ENCODE results near the gene SHISA5. TPM values are rescaled to one million over a fixed set of nuclear protein-coding genes. Genes with fewer than 3 reads are reported as not detected.
A peak's percentile ranks its signal among the peaks of the same experiment; 100 is the strongest.

SHISA5 gene
- total and polyA plus RNA-seq, 2 donors (not counting 1 experiment from before 2014, with no cell fraction given): 147 to 183 TPM

DNA sequence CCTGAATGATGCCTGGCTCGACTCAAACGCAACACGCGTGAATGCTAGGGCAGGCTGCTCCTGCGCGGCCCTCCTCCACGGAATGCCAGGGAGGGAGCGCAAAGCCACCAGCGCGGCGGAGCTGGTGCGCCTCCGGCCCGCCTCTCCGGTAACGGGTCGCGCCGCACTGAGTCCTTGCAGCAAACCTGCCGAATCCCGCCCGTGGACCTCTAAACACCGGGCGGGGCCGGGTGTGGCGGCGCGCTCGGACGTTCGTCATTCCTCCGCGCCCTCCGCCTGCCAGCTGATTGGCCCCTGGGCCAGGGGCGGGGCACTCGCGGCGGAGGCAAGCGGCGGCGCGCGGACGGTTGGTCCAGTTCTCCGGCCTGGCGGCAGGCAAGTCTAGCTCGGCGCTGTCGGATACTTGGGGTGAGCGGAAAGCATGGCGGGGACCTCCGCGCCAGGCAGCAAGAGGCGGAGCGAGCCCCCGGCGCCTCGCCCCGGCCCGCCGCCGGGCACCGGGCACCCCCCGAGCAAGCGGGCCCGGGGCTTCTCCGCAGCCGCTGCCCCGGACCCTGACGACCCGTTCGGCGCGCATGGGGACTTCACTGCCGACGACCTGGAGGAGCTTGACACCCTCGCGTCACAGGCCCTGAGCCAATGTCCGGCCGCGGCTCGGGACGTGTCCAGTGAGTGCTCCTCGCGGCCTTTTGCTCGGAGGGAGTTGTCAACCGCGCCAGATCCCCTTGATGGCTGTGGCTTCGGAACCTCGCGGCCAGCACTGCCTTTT lies 57.4 kb downstream of the SHISA5 start, which contains the start of gene ATRIP:
Gene ATRIP (plus strand): TSS at position 313 of the 769 bp plus-strand sequence. CDS start 109 bp downstream, at position 422.
- Histone ChIP-seq H3K36me3 (replicated peaks in 1 of 2; ENCODE audit: control extremely low read depth in 1 of 2, control insufficient read depth in 1 of 2, extremely low read depth in 1 of 2, insufficient read depth in 2 of 2, low read length in 1 of 2) (peaks cover 0 to 34% of the 10 kb centered on the region in 2 experiments), H3K9ac (ENCODE audit: low read length) (peak within 1 kb of the TSS; percentile 76), H4K20me1 (ENCODE audit: control insufficient read depth, insufficient read depth, low read length, poor library complexity, severe bottlenecking) (peaks cover 12% of the 10 kb centered on the region), H2AFZ (ENCODE audit: insufficient read depth, low read depth, low read length, poor library complexity, severe bottlenecking) (peak within 1 kb of the TSS; percentile 84), H3K4me2 (replicated peaks; ENCODE audit: low read depth, low read length, poor library complexity, severe bottlenecking) (peak within 1 kb of the TSS; percentile 75), H3K9me3 (ENCODE audit: control extremely low read depth in 1 of 3, control insufficient read depth in 2 of 3, insufficient read depth in 1 of 3, low read length in 2 of 3) (no peaks in the 10 kb centered on the region), H3K27ac (ENCODE audit: low read length in 2 of 2) (peak within 1 kb of the TSS; percentile 37 to 69), H3K27me3 (replicated peaks in 1 of 4; ENCODE audit: control extremely low read depth in 1 of 4, control insufficient read depth in 3 of 4, insufficient read depth in 4 of 4, low read length in 3 of 4) (no peaks in the 10 kb centered on the region), H3K4me3 (ENCODE audit: control extremely low read depth in 1 of 5, extremely low read depth in 1 of 5, insufficient read depth in 1 of 5, low read depth in 2 of 5, low read length in 4 of 5) (peak within 1 kb of the TSS; percentile 50 to 82 (median 73)), H3K4me1 (ENCODE audit: control insufficient read depth in 2 of 2, insufficient read depth in 2 of 2, low read length in 2 of 2) (peaks cover 20 to 27% of the 10 kb centered on the region in 2 donors), H3K79me2 (ENCODE audit: control insufficient read depth, insufficient read depth, low read length) (peaks cover 32% of the 10 kb centered on the region)
- under 1% methylated on average over 91 of the region's 91 CpGs for WGBS (ENCODE audit: insufficient coverage)
- peak; percentile 89 for DNase-seq
- no peak for TF ChIP-seq EZH2 (IDR thresholded peaks at IDR 0.05; ENCODE audit: borderline replicate concordance, insufficient read depth, low read depth, low read length, poor library complexity, severe bottlenecking)
- TF ChIP-seq, protein P1, sequence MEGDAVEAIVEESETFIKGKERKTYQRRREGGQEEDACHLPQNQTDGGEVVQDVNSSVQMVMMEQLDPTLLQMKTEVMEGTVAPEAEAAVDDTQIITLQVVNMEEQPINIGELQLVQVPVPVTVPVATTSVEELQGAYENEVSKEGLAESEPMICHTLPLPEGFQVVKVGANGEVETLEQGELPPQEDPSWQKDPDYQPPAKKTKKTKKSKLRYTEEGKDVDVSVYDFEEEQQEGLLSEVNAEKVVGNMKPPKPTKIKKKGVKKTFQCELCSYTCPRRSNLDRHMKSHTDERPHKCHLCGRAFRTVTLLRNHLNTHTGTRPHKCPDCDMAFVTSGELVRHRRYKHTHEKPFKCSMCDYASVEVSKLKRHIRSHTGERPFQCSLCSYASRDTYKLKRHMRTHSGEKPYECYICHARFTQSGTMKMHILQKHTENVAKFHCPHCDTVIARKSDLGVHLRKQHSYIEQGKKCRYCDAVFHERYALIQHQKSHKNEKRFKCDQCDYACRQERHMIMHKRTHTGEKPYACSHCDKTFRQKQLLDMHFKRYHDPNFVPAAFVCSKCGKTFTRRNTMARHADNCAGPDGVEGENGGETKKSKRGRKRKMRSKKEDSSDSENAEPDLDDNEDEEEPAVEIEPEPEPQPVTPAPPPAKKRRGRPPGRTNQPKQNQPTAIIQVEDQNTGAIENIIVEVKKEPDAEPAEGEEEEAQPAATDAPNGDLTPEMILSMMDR (IDR thresholded peaks at IDR 0.05): no peak
- peak; percentile 99 for ATAC-seq (ENCODE audit: low read depth)
- H3K9me3 Mint-ChIP-seq (ENCODE audit: insufficient read depth): no peaks in the 10 kb centered on the region
- intact Hi-C loops (cut with micrococcal nuclease): loop anchor here (1.0 to 10.0 kb wide), 5 partner anchors 20 to 359 kb away; partner anchors contain the start of gene NME6
- POLR2A ChIA-PET: interaction anchor here (0.8 to 2.0 kb wide), 2 partner anchors 20 to 30 kb away, joined by 3 to 12 read pairs; a partner anchor contains a TSS
- H3K4me1 Mint-ChIP-seq: peaks cover 37% of the 10 kb centered on the region
- H3K27me3 Mint-ChIP-seq: no peaks in the 10 kb centered on the region
- H3K27ac Mint-ChIP-seq: peak within 1 kb of the TSS; percentile 91
- CTCF ChIA-PET: interaction anchor here (0.6 to 12.1 kb wide), 8 partner anchors 12 to 408 kb away, joined by 3 to 116 read pairs (median 6); a partner anchor contains a TSS
- peak within 1 kb of the TSS; percentile 91 for H3K4me3 Mint-ChIP-seq

Data from B cell (primary cell).